IMR-90 (cell line): ENCODE results near the gene LRIG1.

Source experiments
- CEBPB ChIP-seq: IDR thresholded peaks from 2 replicates; pipeline ENCODE4 v1.6.1; 2012; ENCODE audit warnings: low read depth, low read length, improper control_type of control experiment
- CHD1 ChIP-seq: IDR thresholded peaks from 2 replicates; pipeline ENCODE4 v1.6.1; 2012; ENCODE audit warnings: low read depth, low read length, improper control_type of control experiment
- FOS ChIP-seq: fragments of 150-350 bp; IDR thresholded peaks from 2 replicates; pipeline ENCODE4 v1.6.1; 2016; ENCODE audit warnings: low read depth, low read length
- MAFK ChIP-seq: IDR thresholded peaks from 2 replicates; pipeline ENCODE4 v1.6.1; 2012; ENCODE audit warnings: low read depth, low read length, improper control_type of control experiment
- MXI1 ChIP-seq: IDR thresholded peaks from 2 replicates; pipeline ENCODE4 v1.6.1; 2012; ENCODE audit warnings: low read depth, mild to moderate bottlenecking, low read length, moderate library complexity, borderline replicate concordance
- NFE2L2 ChIP-seq: fragments of 150-350 bp; IDR thresholded peaks from 2 replicates; pipeline ENCODE4 v1.6.1; 2016; ENCODE audit warnings: low read depth, mild to moderate bottlenecking, low read length
- POLR2A ChIP-seq: IDR thresholded peaks from 2 replicates; pipeline ENCODE4 v1.6.1; 2012; ENCODE audit warnings: mild to moderate bottlenecking, low read depth, low read length
- RAD21 ChIP-seq: IDR thresholded peaks from 2 replicates; pipeline ENCODE4 v1.6.1; 2012; ENCODE audit warnings: low read length, improper control_type of control experiment
- RCOR1 ChIP-seq: IDR thresholded peaks from 2 replicates; pipeline ENCODE4 v1.6.1; 2012; ENCODE audit warnings: mild to moderate bottlenecking, low read length, improper control_type of control experiment; ENCODE audit not compliant: insufficient replicate concordance
- SMC3 ChIP-seq: fragments of 150-350 bp; IDR thresholded peaks from 2 replicates; pipeline ENCODE4 v1.6.1; 2016; ENCODE audit warnings: low read depth, mild to moderate bottlenecking, antibody characterized with exemption, low read length, moderate library complexity
- TF ChIP-seq, protein P1 (sequence below): conservative IDR thresholded peaks from 2 replicates; pipeline ENCODE4 v1.5.1; 2012; ENCODE audit warnings: mild to moderate bottlenecking, low read depth, low read length, improper control_type of control experiment
- TF ChIP-seq, protein P2 (sequence below): fragments of 150-350 bp; IDR thresholded peaks from 2 replicates; pipeline ENCODE4 v1.6.1; 2017; ENCODE audit warnings: mild to moderate bottlenecking, antibody characterized with exemption, low read length, low read depth

DNA sequence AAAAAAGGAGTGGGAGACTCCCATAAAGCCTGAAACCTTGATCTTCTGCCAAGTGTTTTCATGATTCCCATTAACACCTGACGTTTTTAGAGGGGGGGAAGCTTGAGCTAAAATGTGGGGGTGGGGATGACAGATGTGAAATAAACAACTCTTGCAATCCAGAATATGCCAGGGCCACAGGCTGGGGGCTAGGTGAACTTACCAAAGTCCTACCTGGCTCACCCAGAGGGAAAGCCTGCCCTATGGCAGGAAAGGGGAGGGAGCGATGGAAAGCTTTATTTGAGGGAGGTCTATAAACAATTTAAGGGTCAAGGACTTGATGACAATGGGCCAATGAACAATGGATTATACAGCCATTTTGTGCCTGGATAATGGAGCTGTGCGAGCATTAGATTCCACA lies 108.3 kb downstream of the LRIG1 start:
- TF ChIP-seq, protein P1, sequence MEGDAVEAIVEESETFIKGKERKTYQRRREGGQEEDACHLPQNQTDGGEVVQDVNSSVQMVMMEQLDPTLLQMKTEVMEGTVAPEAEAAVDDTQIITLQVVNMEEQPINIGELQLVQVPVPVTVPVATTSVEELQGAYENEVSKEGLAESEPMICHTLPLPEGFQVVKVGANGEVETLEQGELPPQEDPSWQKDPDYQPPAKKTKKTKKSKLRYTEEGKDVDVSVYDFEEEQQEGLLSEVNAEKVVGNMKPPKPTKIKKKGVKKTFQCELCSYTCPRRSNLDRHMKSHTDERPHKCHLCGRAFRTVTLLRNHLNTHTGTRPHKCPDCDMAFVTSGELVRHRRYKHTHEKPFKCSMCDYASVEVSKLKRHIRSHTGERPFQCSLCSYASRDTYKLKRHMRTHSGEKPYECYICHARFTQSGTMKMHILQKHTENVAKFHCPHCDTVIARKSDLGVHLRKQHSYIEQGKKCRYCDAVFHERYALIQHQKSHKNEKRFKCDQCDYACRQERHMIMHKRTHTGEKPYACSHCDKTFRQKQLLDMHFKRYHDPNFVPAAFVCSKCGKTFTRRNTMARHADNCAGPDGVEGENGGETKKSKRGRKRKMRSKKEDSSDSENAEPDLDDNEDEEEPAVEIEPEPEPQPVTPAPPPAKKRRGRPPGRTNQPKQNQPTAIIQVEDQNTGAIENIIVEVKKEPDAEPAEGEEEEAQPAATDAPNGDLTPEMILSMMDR = no peak
- no peak for TF ChIP-seq POLR2A
- TF ChIP-seq RCOR1 = no peak
- TF ChIP-seq MAFK = no peak
- no peak for TF ChIP-seq RAD21
- no peak for TF ChIP-seq SMC3
- TF ChIP-seq CHD1 = no peak
- no peak for TF ChIP-seq CEBPB
- TF ChIP-seq, protein P2, sequence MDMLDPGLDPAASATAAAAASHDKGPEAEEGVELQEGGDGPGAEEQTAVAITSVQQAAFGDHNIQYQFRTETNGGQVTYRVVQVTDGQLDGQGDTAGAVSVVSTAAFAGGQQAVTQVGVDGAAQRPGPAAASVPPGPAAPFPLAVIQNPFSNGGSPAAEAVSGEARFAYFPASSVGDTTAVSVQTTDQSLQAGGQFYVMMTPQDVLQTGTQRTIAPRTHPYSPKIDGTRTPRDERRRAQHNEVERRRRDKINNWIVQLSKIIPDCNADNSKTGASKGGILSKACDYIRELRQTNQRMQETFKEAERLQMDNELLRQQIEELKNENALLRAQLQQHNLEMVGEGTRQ = no peak
- no peak for TF ChIP-seq MXI1
- TF ChIP-seq FOS = no peak
- TF ChIP-seq NFE2L2 = no peak
